Activated CD8-positive, alpha-beta T cell treated with anti-CD3 and anti-CD28 coated beads, Interleukin-2, amount 10 ng/mL, durations not matched to agents 7 days and 5 days (primary cell): Measurements from ENCODE around the gene LIM2. TPM values are rescaled to one million over a fixed set of nuclear protein-coding genes. Genes with fewer than 3 reads are reported as not detected.

ENCODE experiments used
- ATAC-seq: fragments of 150-1000 bp; cut with Tn5 transposase; one replicate; pipeline ENCODE4 v1.10.0; 2021; ENCODE audit warnings: moderate library complexity
- CTCF ChIA-PET: fragments of 350-600 bp; sonication (Branson Sonifier 250); formaldehyde crosslinking; loops from one replicate; lab custom pipeline; 2021; ENCODE audit warnings: antibody characterized with exemption; lab: Charles Lee
- POLR2A ChIA-PET: fragments of 350-600 bp; sonication (Branson Sonifier 250); formaldehyde crosslinking; loops from one replicate; lab custom pipeline; 2021; ENCODE audit warnings: antibody characterized with exemption; lab: Charles Lee
- DNase-seq: peaks from one replicate; pipeline ENCODE4 v3.0.0-alpha.2; 2020
- H3K27ac Mint-ChIP-seq: one replicate; pipeline ENCODE4 v1.8.0; 2021; ENCODE audit warnings: mild to moderate bottlenecking, mixed read lengths
- H3K27me3 Mint-ChIP-seq: one replicate; pipeline ENCODE4 v1.8.0; 2021; ENCODE audit warnings: low read depth, mixed read lengths
- H3K36me3 Mint-ChIP-seq: one replicate; pipeline ENCODE4 v1.8.0; 2021; ENCODE audit warnings: low read depth, mixed read lengths
- H3K4me1 Mint-ChIP-seq: one replicate; pipeline ENCODE4 v1.8.0; 2021; ENCODE audit warnings: low read depth, mixed read lengths
- H3K4me3 Mint-ChIP-seq: one replicate; pipeline ENCODE4 v1.8.0; 2021; ENCODE audit warnings: mild to moderate bottlenecking, mixed read lengths
- H3K9me3 Mint-ChIP-seq: one replicate; pipeline ENCODE4 v1.8.0; 2022; ENCODE audit warnings: mixed read lengths; ENCODE audit not compliant: insufficient read depth
- total RNA-seq, 2 experiments: library from RNA; stranded (reverse); gene quantifications; one replicate each; pipeline ENCODE4 v1.2.3, GENCODE V29; 2021

Gene LIM2
- total RNA-seq, 2 experiments from 2014 or later: not detected

DNA sequence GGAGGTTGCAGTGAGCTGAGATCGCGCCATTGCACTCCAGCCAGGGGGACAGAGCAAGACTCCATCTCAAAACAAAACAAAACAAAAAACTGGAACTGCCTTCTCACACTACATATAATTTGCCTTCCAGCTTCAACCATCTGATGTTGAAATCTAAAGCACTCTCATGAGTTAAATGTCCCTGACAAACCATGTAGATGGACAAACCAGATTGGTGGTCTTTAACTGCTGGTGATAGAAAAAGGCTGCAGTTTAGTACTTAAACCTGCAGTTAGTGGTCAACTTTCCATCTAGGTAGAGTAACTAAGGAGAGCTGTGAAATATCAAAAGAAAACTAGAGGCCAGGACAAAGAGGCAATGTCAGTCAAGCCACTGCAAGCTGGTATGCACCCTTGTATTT is 8.4 kb upstream of the LIM2 start:
- Mint-ChIP-seq H3K9me3 (no peaks in the 10 kb centered on the region), H3K27ac (peak overlapping the region; percentile 96), H3K36me3 (peaks cover 8% of the 10 kb centered on the region), H3K4me1 (peaks cover 48% of the 10 kb centered on the region), H3K4me3 (no peak overlapping the region), H3K27me3 (no peaks in the 10 kb centered on the region)
- DNase-seq: no peak
- POLR2A ChIA-PET: interaction anchor here (2.4 to 4.1 kb wide), 4 partner anchors 20 to 29 kb away, joined by 11 to 68 read pairs (median 18); partner anchors contain the start of genes CLDND2, NKG7 and SIGLEC10
- no peak for ATAC-seq
- CTCF ChIA-PET: interaction anchor here (0.8 to 6.1 kb wide), 10 partner anchors 12 to 261 kb away, joined by 3 to 39 read pairs (median 21); partner anchors contain the start of genes ETFB, NKG7 and SIGLEC10

GRCh38 chr19:51394050-51394836 is 6.5 kb upstream of the LIM2 start:
- H3K27ac Mint-ChIP-seq: peak overlapping the region; percentile 96
- ChIA-PET POLR2A (interaction anchor here (0.6 to 4.1 kb wide), 10 partner anchors 15 to 310 kb away, joined by 3 to 68 read pairs (median 12); partner anchors contain the start of genes CLDND2, ETFB, NKG7 and SIGLEC10), CTCF (interaction anchor here (0.7 to 6.1 kb wide), 16 partner anchors 12 to 265 kb away, joined by 3 to 39 read pairs (median 6); partner anchors contain the start of genes ETFB and NKG7)
- peaks cover 6% of the 10 kb centered on the region for H3K36me3 Mint-ChIP-seq
- ATAC-seq: peak; percentile 94
- H3K27me3 Mint-ChIP-seq: no peaks in the 10 kb centered on the region
- peaks cover 61% of the 10 kb centered on the region for H3K4me1 Mint-ChIP-seq
- H3K4me3 Mint-ChIP-seq: peak overlapping the region; percentile 95
- peak; percentile 99 for DNase-seq
- H3K9me3 Mint-ChIP-seq: no peaks in the 10 kb centered on the region

DNA sequence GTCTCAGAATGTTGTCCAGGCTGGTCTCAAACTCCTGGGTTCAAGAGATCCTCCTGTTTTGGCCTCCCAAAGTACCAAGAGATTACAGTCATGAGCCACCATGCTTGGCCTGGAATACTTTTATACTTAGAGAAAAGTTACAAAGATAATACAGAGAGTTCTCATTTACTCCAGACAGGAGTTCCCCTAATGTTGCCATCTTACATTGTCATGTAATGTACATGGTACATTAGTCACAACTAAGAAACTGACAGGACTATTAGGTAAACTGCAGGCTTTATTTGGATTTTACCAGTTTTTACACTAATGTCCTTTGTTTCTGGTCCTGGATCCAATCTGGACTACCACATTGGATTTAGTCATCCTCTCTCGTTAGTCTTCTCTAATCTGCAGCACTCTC is 4.9 kb upstream of the LIM2 start:
- peaks cover 6% of the 10 kb centered on the region for H3K36me3 Mint-ChIP-seq
- peaks cover 54% of the 10 kb centered on the region for H3K4me1 Mint-ChIP-seq
- no peaks in the 10 kb centered on the region for H3K9me3 Mint-ChIP-seq
- ChIA-PET POLR2A (no interaction called here), CTCF (interaction anchor here (1.1 kb wide), 1 partner anchor 25 kb away, joined by 4 read pairs; no protein-coding TSS in a partner anchor)
- peak overlapping the region; percentile 52 for H3K4me3 Mint-ChIP-seq
- H3K27ac Mint-ChIP-seq: peak overlapping the region; percentile 71
- H3K27me3 Mint-ChIP-seq: no peaks in the 10 kb centered on the region
- no peak for DNase-seq
- ATAC-seq: no peak

GRCh38 chr19:51391073-51391611 is 3.4 kb upstream of the LIM2 start:
- no peaks in the 10 kb centered on the region for H3K27me3 Mint-ChIP-seq
- H3K4me3 Mint-ChIP-seq: no peak overlapping the region
- ATAC-seq: no peak
- no peak for DNase-seq
- ChIA-PET POLR2A (interaction anchor here (0.7 kb wide), 1 partner anchor 11 kb away, joined by 3 read pairs; no protein-coding TSS in a partner anchor), CTCF (interaction anchor here (0.8 kb wide), 1 partner anchor 52 kb away, joined by 3 read pairs; no protein-coding TSS in a partner anchor)
- no peaks in the 10 kb centered on the region for H3K9me3 Mint-ChIP-seq
- peak overlapping the region; percentile 78 for H3K27ac Mint-ChIP-seq
- H3K4me1 Mint-ChIP-seq: peaks cover 53% of the 10 kb centered on the region
- peaks cover 6% of the 10 kb centered on the region for H3K36me3 Mint-ChIP-seq

DNA sequence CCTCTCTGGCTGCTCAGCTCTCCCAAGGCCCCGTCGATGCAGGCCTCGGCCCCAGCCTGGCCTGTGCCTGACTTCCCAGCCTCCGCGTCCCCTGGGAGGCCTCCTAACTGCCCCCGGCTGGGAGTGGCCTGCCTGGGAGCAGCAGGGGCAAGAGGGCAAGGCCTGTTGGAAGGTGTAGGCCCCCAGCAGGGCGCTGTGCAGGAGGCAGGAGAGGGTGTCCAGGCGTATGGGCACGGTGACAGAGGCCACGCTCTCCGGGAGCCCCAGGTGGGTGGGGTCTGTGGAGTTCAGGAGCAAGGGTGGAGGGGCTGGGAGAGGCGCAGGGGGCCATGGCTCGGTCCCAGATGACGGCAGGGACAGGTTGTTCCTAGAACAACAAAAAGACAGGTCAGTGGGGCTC is 1.4 kb upstream of the LIM2 start:
- Mint-ChIP-seq H3K27me3 (no peaks in the 10 kb centered on the region), H3K36me3 (no peaks in the 10 kb centered on the region), H3K4me3 (no peak overlapping the region), H3K9me3 (no peaks in the 10 kb centered on the region), H3K27ac (no peak overlapping the region), H3K4me1 (peaks cover 36% of the 10 kb centered on the region)
- DNase-seq (no peak), ATAC-seq (no peak)
- ChIA-PET CTCF (interaction anchor here (0.7 kb wide), 1 partner anchor 9 kb away, joined by 3 read pairs; no protein-coding TSS in a partner anchor), POLR2A (no interaction called here)

DNA sequence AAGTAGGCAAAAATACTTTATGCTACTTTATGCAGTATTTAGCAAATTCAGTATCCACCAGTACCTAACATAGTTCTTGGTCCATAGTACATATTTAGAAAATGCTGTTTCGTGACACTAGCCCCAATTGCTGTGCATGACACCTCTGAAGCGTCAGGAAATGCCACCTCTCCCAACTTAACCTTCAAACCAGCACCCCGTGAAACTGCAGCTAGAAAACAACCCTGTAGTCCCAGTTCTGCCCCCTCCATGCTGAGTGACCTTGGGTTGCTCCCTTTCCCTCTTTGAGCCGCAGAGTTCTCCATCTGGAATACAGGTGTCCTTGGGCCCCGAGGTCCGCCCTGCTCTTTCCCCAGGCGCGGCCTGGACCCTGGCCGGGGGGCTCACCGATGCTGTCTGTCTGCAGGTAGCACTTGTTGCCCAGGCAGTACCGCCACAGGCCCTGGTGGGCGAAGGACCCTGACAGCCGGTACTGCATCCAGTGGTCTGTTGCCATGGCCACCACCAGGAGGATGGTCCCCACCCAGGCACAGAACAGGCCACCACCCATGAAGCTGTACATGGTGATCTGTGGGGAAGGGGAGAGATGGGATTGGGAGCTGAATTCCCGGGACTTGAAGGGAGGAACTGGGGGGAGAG is 773 bp downstream of the LIM2 start:
- peak overlapping the region; percentile 45 for H3K27ac Mint-ChIP-seq
- H3K4me1 Mint-ChIP-seq: peaks cover 23% of the 10 kb centered on the region
- ChIA-PET CTCF (no interaction called here), POLR2A (no interaction called here)
- no peak overlapping the region for H3K4me3 Mint-ChIP-seq
- no peaks in the 10 kb centered on the region for H3K9me3 Mint-ChIP-seq
- ATAC-seq (peak; percentile 33), DNase-seq (no peak)
- H3K36me3 Mint-ChIP-seq: peaks cover under 1% of the 10 kb centered on the region
- H3K27me3 Mint-ChIP-seq: no peaks in the 10 kb centered on the region

DNA sequence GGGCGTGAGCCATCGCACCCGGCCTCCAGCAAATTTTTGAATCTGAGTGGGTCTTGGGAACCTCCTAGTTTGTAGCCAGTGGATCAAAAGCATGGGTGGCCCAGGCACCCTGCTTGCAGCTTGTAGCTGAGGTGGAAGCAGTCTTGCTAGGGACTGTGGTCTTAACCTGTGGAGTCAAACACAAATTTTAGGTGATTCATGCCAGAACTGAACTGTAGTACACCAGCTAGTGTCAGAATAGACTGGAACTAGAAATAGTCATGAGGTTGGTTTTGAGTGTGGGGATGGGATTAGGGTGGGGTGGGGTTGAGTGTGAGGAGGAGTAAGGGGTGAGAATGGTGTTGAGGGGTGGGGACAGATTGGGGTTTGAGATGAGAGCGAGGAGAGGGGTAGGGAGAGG is 5.8 kb downstream of the LIM2 start:
- Mint-ChIP-seq H3K36me3 (peaks cover 5% of the 10 kb centered on the region), H3K4me3 (no peak overlapping the region), H3K4me1 (peaks cover 26% of the 10 kb centered on the region), H3K9me3 (no peaks in the 10 kb centered on the region), H3K27me3 (no peaks in the 10 kb centered on the region), H3K27ac (no peak overlapping the region)
- ATAC-seq: no peak
- DNase-seq: no peak
- ChIA-PET POLR2A (interaction anchor here (1.5 kb wide), 1 partner anchor 9 kb away, joined by 6 read pairs; the partner anchor contains the start of gene NKG7), CTCF (interaction anchor here (1.6 kb wide), 1 partner anchor 14 kb away, joined by 6 read pairs; no protein-coding TSS in a partner anchor)

- Mint-ChIP-seq H3K4me1 (peaks cover 42% of the 10 kb centered on the region), H3K36me3 (peaks cover 6% of the 10 kb centered on the region), H3K27me3 (no peaks in the 10 kb centered on the region), H3K27ac (peak overlapping the region; percentile 26), H3K4me3 (no peak overlapping the region), H3K9me3 (no peaks in the 10 kb centered on the region)
- no peak for ATAC-seq
- no peak for DNase-seq
- ChIA-PET POLR2A (interaction anchor here (1.3 kb wide), 1 partner anchor 10 kb away, joined by 3 read pairs; the partner anchor contains the start of gene C19orf84), CTCF (interaction anchor here (1.6 kb wide), 1 partner anchor 15 kb away, joined by 6 read pairs; no protein-coding TSS in a partner anchor)
Measured at GRCh38 chr19:51380379-51380778, 7.4 kb downstream of the LIM2 start.

DNA sequence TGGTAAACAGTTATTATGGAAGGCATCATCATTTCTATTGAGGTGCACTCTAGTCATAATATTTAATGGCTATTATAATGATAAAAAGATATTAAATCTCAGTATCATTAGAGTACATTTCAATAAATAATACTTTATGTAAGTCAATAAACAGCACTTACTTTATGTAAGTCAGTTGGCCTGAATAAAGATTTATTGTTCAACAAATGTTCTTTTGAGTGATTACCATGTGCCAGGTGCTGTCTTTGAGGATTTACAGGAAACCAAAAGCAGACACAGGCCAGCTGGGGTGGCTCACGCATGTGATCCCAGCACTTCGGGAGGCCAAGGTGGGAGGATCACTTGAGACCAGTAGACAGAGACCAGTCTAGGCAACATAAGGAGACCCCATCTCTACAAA is 10.4 kb downstream of the LIM2 start:
- Mint-ChIP-seq H3K4me1 (peaks cover 71% of the 10 kb centered on the region), H3K36me3 (peaks cover 21% of the 10 kb centered on the region), H3K27ac (no peak overlapping the region), H3K4me3 (no peak overlapping the region), H3K27me3 (no peaks in the 10 kb centered on the region), H3K9me3 (no peaks in the 10 kb centered on the region)
- POLR2A ChIA-PET: interaction anchor here (4.0 kb wide), 1 partner anchor 18 kb away, joined by 18 read pairs; no protein-coding TSS in a partner anchor
- ATAC-seq (no peak), DNase-seq (no peak)
- CTCF ChIA-PET: no interaction called here

DNA sequence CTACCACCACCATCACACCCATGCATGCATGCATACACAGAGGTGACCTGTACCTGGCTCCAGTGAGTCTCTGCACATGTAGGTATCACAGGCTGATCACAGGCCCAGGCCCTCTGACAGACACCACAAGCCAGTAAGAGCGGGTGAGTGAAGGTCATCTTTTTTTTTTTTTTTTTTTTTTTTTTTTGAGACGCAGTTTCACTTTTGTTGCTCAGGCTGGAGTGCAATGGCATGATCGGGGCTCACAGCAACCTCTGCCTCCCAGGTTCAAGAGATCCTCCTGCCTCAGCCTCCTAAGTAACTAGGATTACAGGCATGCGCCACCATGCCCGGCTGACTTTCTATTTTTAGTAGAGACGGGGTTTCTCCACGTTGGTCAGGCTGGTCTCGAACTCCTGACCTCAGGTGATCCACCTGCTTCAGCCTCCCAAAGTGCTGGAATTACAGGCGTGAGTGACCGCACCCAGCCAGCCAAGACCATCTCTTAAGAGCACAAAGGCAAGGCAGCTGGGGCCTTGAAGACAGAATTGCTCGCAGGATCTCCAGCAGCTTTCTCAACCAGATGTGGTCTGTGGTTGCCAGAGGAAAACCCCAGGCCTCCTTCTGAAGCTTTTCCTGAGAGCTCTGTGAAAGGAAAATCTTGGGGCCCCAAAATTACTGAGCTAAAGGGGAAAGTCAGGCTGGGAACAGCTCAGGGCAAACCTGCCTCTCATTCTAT is 12.1 kb downstream of the LIM2 start:
- ChIA-PET POLR2A (interaction anchor here (1.0 to 4.0 kb wide), 2 partner anchors 10 to 19 kb away, joined by 3 to 18 read pairs; no protein-coding TSS in a partner anchor), CTCF (interaction anchor here (1.8 kb wide), 1 partner anchor 23 kb away, joined by 6 read pairs; no protein-coding TSS in a partner anchor)
- H3K27ac Mint-ChIP-seq: peak overlapping the region; percentile 100
- no peaks in the 10 kb centered on the region for H3K9me3 Mint-ChIP-seq
- H3K4me3 Mint-ChIP-seq: peak overlapping the region; percentile 66
- DNase-seq: peak; percentile 66
- peaks cover 74% of the 10 kb centered on the region for H3K4me1 Mint-ChIP-seq
- no peak for ATAC-seq
- peaks cover 28% of the 10 kb centered on the region for H3K36me3 Mint-ChIP-seq
- no peaks in the 10 kb centered on the region for H3K27me3 Mint-ChIP-seq
